Measurements from ENCODE around the gene ST6GALNAC2. TPM values are rescaled to one million over a fixed set of nuclear protein-coding genes. Genes with fewer than 3 reads are reported as not detected.

The ST6GALNAC2 gene
- total and polyA plus RNA-seq, 10 of the 15 experiments (the other 5 are each of a cell fraction or from before 2014, with no cell fraction given), result 0.08 to 0.41 (median 0.23) TPM; not detected in 6

DNA sequence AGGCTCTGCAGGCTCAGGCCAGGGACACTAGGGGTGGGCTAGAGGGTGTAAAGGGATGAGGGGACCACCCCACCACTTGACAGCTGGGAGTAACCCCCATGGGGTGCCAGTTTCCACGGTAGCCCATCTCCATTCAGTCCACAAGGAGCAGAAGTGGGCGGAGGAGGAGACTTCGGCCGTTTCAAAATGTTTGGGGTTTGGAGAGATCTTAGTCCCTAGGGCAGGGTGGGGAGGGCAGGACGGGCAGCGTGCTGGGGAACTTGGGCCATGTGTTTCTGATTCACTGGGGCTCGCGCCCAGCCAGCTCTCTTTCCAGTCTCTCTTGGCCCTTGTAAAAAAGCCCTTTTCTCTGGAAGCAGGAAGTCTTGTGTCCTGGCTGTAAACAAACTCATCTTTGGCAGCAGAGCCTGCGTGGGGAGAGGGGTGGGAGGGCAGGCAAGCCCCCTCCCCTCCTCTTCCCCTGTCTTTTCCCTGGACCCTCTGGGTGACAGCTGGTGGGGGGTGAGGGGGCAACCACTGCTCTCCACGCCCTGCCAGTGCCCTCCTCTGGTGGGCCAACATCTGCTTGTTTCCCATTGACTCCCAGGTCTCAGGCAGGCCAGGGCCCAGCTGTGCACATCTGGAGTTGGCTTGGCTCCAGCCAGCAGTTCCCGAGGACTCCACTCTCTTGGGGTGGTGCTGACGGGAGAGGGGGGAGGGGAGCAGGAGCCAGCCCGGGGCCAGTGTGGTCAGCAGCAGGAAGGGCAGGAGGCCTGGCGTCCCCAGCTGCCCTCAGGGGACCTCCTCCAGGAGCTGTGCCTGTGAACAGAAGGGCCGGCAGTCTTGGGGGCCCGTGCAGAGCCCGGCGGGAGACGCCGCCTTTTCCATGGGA, 56.2 kb downstream of the ST6GALNAC2 start:
- ATAC-seq, result peak; percentile 4; the same call in 2 of the 3 replicates
- H3K27me3 ChIP-seq (replicated peaks in 1 of 2; ENCODE audit: control insufficient read depth in 2 of 2, insufficient read depth in 2 of 2, low read length in 1 of 2), result no peaks in the 10 kb centered on the region
- peak overlapping the region; percentile 27; the same call in 1 of the 2 replicates for H3K4me3 ChIP-seq
- TF ChIP-seq CBX3 (IDR thresholded peaks at IDR 0.05; ENCODE audit: borderline replicate concordance, low read depth) (no peak), NFYB (IDR thresholded peaks at IDR 0.05; ENCODE audit: insufficient read depth, low read depth, low read length) (no peak)
- no TSS peak for BruUV-seq (replicated peaks)
- 54% methylated on average over 19 of the region's 20 CpGs for WGBS (ENCODE audit: insufficient coverage, insufficient replicate concordance, low lambda C conversion rate, missing lambda C conversion rate)
- SMC1A ChIA-PET (ENCODE audit: uncharacterized antibody, unreplicated experiment), result interaction anchor here (0.9 to 2.8 kb wide), 8 partner anchors 16 to 538 kb away, joined by 3 to 16 read pairs (median 7); no protein-coding TSS in a partner anchor
- no peaks in the 10 kb centered on the region for H3K36me3 ChIP-seq (ENCODE audit: control insufficient read depth in 2 of 2, insufficient read depth in 2 of 2, low read length in 1 of 2)
- no peaks in the 10 kb centered on the region for H3K9me3 ChIP-seq (replicated peaks; ENCODE audit: control insufficient read depth, insufficient read depth, low read length)
- no peak overlapping the region for H3K27ac ChIP-seq (ENCODE audit: control insufficient read depth, insufficient read depth)
- H3K4me2 ChIP-seq (ENCODE audit: control insufficient read depth, insufficient read depth), result peak overlapping the region; percentile 39; the same call in 1 of the 2 replicates
- POLR2A ChIA-PET, result interaction anchor here (0.6 kb wide), 1 partner anchor 178 kb away, joined by 3 read pairs; no protein-coding TSS in a partner anchor
- intact Hi-C loops (cut with micrococcal nuclease; ENCODE audit: unreplicated experiment) (no loop called here), in situ Hi-C loops (cut with MboI) (no loop called here)
- peak overlapping the region; percentile 9; the same call in 1 of the 2 replicates for H2AFZ ChIP-seq (ENCODE audit: control insufficient read depth, low read depth, low read length)
- no peaks in the 10 kb centered on the region for H3K79me2 ChIP-seq (ENCODE audit: control insufficient read depth, insufficient read depth, low read length)
- no peak for DNase-seq (ENCODE audit: low read depth, low spot score)
- no peak for FAIRE-seq
- no peak overlapping the region for H3K9ac ChIP-seq (ENCODE audit: control insufficient read depth, insufficient read depth, low read length)
- RAD21 ChIA-PET (ENCODE audit: unreplicated experiment), result interaction anchor here (0.9 to 2.5 kb wide), 8 partner anchors 17 to 152 kb away, joined by 3 to 20 read pairs (median 6); no protein-coding TSS in a partner anchor
- H3K4me1 ChIP-seq (ENCODE audit: control insufficient read depth, insufficient read depth, low read length), result peaks cover 12% of the 10 kb centered on the region
- CTCF ChIA-PET, result interaction anchor here (0.8 to 4.0 kb wide), 11 partner anchors 14 to 152 kb away, joined by 3 to 41 read pairs (median 6); partner anchors contain the start of gene ST6GALNAC2
- H4K20me1 ChIP-seq (ENCODE audit: control insufficient read depth, insufficient read depth), result no peaks in the 10 kb centered on the region

All from GM12878 (cell line).